Keratinocyte (primary cell): ENCODE data around the gene LYPD1. TPM values are rescaled to one million over a fixed set of nuclear protein-coding genes. Genes with fewer than 3 reads are reported as not detected.
"Not testable (repeated sequence)": the region's sequence is repeated elsewhere in the genome, so short reads cannot be mapped to it uniquely, and the experiment has no call there.

Experiments used
- DNase-seq: peaks from one replicate; pipeline ENCODE4 v3.0.0-alpha.2; 2011; ENCODE audit warnings: low read depth, missing footprints, low spot score
- FAIRE-seq: peaks from 2 replicates; lab custom pipeline; 2011; peaks lifted over from hg19 to GRCh38; lab: Jason Lieb, UNC
- H2AFZ ChIP-seq: 2 replicates; pipeline ENCODE4 v1.6.0; 2012; ENCODE audit warnings: low read length, control low read depth, inconsistent platforms; ENCODE audit not compliant: control insufficient read depth
- H3K27ac ChIP-seq: 2 replicates; pipeline ENCODE4 v1.5.1; 2011; ENCODE audit warnings: low read length; ENCODE audit not compliant: control insufficient read depth, insufficient read depth
- H3K27me3 ChIP-seq: 3 replicates; pipeline ENCODE4 v1.6.0; 2011; ENCODE audit warnings: low read length; ENCODE audit not compliant: control insufficient read depth, insufficient read depth; ENCODE audit errors: extremely low read depth
- H3K36me3 ChIP-seq, 2 experiments: 2 replicates in 1 of 2; 3 replicates in 1 of 2; pipeline ENCODE4 v1.5.1; 2011; ENCODE audit warnings: low read length in 2 of 2, mild to moderate bottlenecking in 1 of 2; ENCODE audit not compliant: control insufficient read depth in 2 of 2, insufficient read depth in 2 of 2; ENCODE audit errors: extremely low read depth in 1 of 2
- H3K4me1 ChIP-seq: 3 replicates; pipeline ENCODE4 v1.5.1; 2011; ENCODE audit warnings: low read length; ENCODE audit not compliant: control insufficient read depth, insufficient read depth; ENCODE audit errors: extremely low read depth
- H3K4me2 ChIP-seq: 3 replicates; pipeline ENCODE4 v1.6.0; 2011; ENCODE audit warnings: low read depth, low read length; ENCODE audit not compliant: control insufficient read depth, insufficient read depth; ENCODE audit errors: extremely low read depth
- H3K4me3 ChIP-seq, 3 experiments: fragments of 200-600 bp in 1 of 3; sonication (generic) in 1 of 3; 2 replicates in 2 of 3; 3 replicates in 1 of 3; pipeline ENCODE4 v1.5.1; 2011 to 2016; ENCODE audit warnings: low read length in 3 of 3, mild to moderate bottlenecking in 3 of 3, control low read depth in 2 of 3, inconsistent platforms in 1 of 3, low read depth in 1 of 3, mixed read lengths in 1 of 3, mixed run types in 1 of 3, moderate library complexity in 1 of 3; ENCODE audit not compliant: control insufficient read depth in 2 of 3, insufficient read depth in 2 of 3; ENCODE audit errors: extremely low read depth in 1 of 3
- H3K79me2 ChIP-seq: 2 replicates; pipeline ENCODE4 v1.6.0; 2012; ENCODE audit warnings: low read length; ENCODE audit not compliant: control insufficient read depth, insufficient read depth
- H3K9ac ChIP-seq: 3 replicates; pipeline ENCODE4 v1.6.0; 2011; ENCODE audit warnings: low read length; ENCODE audit not compliant: control insufficient read depth, insufficient read depth; ENCODE audit errors: extremely low read depth
- H3K9me1 ChIP-seq: 3 replicates; pipeline ENCODE4 v1.6.0; 2011; ENCODE audit warnings: low read length; ENCODE audit not compliant: control insufficient read depth, insufficient read depth; ENCODE audit errors: extremely low read depth
- H3K9me3 ChIP-seq: 2 replicates; pipeline ENCODE4 v1.5.1; 2012; ENCODE audit warnings: low read depth, low read length; ENCODE audit not compliant: control insufficient read depth
- H4K20me1 ChIP-seq: 3 replicates; pipeline ENCODE4 v1.6.0; 2011; ENCODE audit warnings: low read length; ENCODE audit not compliant: control insufficient read depth, insufficient read depth; ENCODE audit errors: extremely low read depth
- CTCF ChIP-seq, 3 experiments: IDR thresholded peaks in 1 of 3; conservative IDR thresholded peaks in 1 of 3; optimal IDR thresholded peaks in 1 of 3; 2 replicates in 2 of 3; 3 replicates in 1 of 3; pipeline versions ENCODE3 to v1.5.1; 2011; ENCODE audit warnings: low read length in 3 of 3, mild to moderate bottlenecking in 3 of 3, moderate library complexity in 2 of 3, control low read depth in 1 of 3, inconsistent platforms in 1 of 3; ENCODE audit not compliant: insufficient read depth in 2 of 3; ENCODE audit errors: extremely low read depth in 1 of 3
- EZH2 ChIP-seq: IDR thresholded peaks from one replicate; pipeline ENCODE4 v1.6.1; 2012; ENCODE audit warnings: inconsistent platforms, mild to moderate bottlenecking, low read length, moderate library complexity
- dilution Hi-C: fragments of 300-500 bp; cut with MboI; formaldehyde crosslinking; loops from one replicate; pipeline ENCODE4 v1.7.0; 2020; ENCODE audit warnings: low sequenced_read_pairs; ENCODE audit not compliant: extremely low pct_ligation_motif_present
- polyA plus RNA-seq, 5 experiments: library from polyadenylated mRNA; depleted of rRNA in 3 of 5; stranded (reverse) in 3 of 5; stranded (forward) in 1 of 5; unstranded in 1 of 5; fragments of >200 nt; gene quantifications; 1 replicate in 1 of 5; 2 replicates in 3 of 5; 3 replicates in 1 of 5; pipeline versions ENCODE4 v1.2.1 to v1.2.3, GENCODE V29; 2011 to 2012; ENCODE audit warnings: missing spikeins in 2 of 5, low read depth in 1 of 5, low replicate concordance in 1 of 5

Gene LYPD1
- polyA plus RNA-seq, 1 donor (not counting 4 experiments of a cell fraction or from before 2014, with no cell fraction given) = 0.03 TPM

- no peaks in the 10 kb centered on the region for H3K36me3 ChIP-seq
- H3K27me3 ChIP-seq = no peaks in the 10 kb centered on the region
- H2AFZ ChIP-seq = no peak overlapping the region
- no peaks in the 10 kb centered on the region for H3K9me3 ChIP-seq
- H3K4me1 ChIP-seq = peaks cover 5% of the 10 kb centered on the region
- no peaks in the 10 kb centered on the region for H3K9me1 ChIP-seq
- no peaks in the 10 kb centered on the region for H4K20me1 ChIP-seq
- TF ChIP-seq CTCF (optimal IDR thresholded peaks at IDR 0.05 in 1 of 3, IDR thresholded peaks at IDR 0.05 in 1 of 3, conservative IDR thresholded peaks at IDR 0.05 in 1 of 3; ENCODE audit: extremely low read depth in 1 of 3, insufficient read depth in 2 of 3, low read length in 3 of 3) (no peak), EZH2 (no peak)
- no peaks in the 10 kb centered on the region for H3K79me2 ChIP-seq
- DNase-seq = no peak
- FAIRE-seq = no peak
- H3K4me3 ChIP-seq = no peak overlapping the region
- no peak overlapping the region for H3K4me2 ChIP-seq
- dilution Hi-C loops = no loop called here
- H3K27ac ChIP-seq = no peak overlapping the region
- H3K9ac ChIP-seq = no peak overlapping the region
Observed at GRCh38 chr2:132703396-132703795, 33.4 kb upstream of the LYPD1 start.

- Histone ChIP-seq H3K4me3 (no peak overlapping the region), H3K4me2 (no peak overlapping the region), H4K20me1 (no peaks in the 10 kb centered on the region), H3K9me3 (no peaks in the 10 kb centered on the region), H2AFZ (no peak overlapping the region), H3K9ac (no peak overlapping the region), H3K27me3 (no peaks in the 10 kb centered on the region), H3K27ac (no peak overlapping the region), H3K79me2 (no peaks in the 10 kb centered on the region), H3K9me1 (no peaks in the 10 kb centered on the region), H3K36me3 (no peaks in the 10 kb centered on the region), H3K4me1 (peaks cover 5% of the 10 kb centered on the region)
- FAIRE-seq (no peak), DNase-seq (no peak)
- dilution Hi-C loops = no loop called here
- no peak for TF ChIP-seq EZH2
- no peak for TF ChIP-seq CTCF (optimal IDR thresholded peaks at IDR 0.05 in 1 of 3, IDR thresholded peaks at IDR 0.05 in 1 of 3, conservative IDR thresholded peaks at IDR 0.05 in 1 of 3; ENCODE audit: extremely low read depth in 1 of 3, insufficient read depth in 2 of 3, low read length in 3 of 3)
Observed at GRCh38 chr2:132701810-132702209, 31.8 kb upstream of the LYPD1 start.

GRCh38 chr2:132699802-132700201 lies 29.8 kb upstream of the LYPD1 start:
- H3K4me1 ChIP-seq, H3K27me3 ChIP-seq, H4K20me1 ChIP-seq, H2AFZ ChIP-seq, H3K9me1 ChIP-seq, H3K36me3 ChIP-seq, FAIRE-seq, H3K9ac ChIP-seq, dilution Hi-C loops, H3K79me2 ChIP-seq, H3K27ac ChIP-seq, DNase-seq, H3K4me3 ChIP-seq, H3K9me3 ChIP-seq, H3K4me2 ChIP-seq: not testable (repeated sequence)

GRCh38 chr2:132698347-132698746 lies 28.3 kb upstream of the LYPD1 start:
- H3K27me3 ChIP-seq, H4K20me1 ChIP-seq, H3K27ac ChIP-seq, H3K4me3 ChIP-seq, H3K4me1 ChIP-seq, H3K9me3 ChIP-seq, H3K9ac ChIP-seq, FAIRE-seq, H3K4me2 ChIP-seq, H2AFZ ChIP-seq, H3K9me1 ChIP-seq, H3K79me2 ChIP-seq, H3K36me3 ChIP-seq, dilution Hi-C loops, DNase-seq: not testable (repeated sequence)
